HUES6 (cell line): Measurements from ENCODE around the gene AREL1.

Experiments used
- H3K27ac ChIP-seq: 2 replicates; pipeline ENCODE4 v1.7.0; 2013; ENCODE audit warnings: low read depth, mild to moderate bottlenecking, low read length, inconsistent platforms
- H3K27me3 ChIP-seq: 2 replicates; pipeline ENCODE4 v1.6.1; 2013; ENCODE audit warnings: low read length; ENCODE audit not compliant: control insufficient read depth, insufficient read depth
- H3K36me3 ChIP-seq: 2 replicates; pipeline ENCODE4 v1.6.1; 2013; ENCODE audit warnings: low read length; ENCODE audit not compliant: control insufficient read depth, insufficient read depth
- H3K4me1 ChIP-seq: 2 replicates; pipeline ENCODE4 v1.6.1; 2013; ENCODE audit warnings: low read length; ENCODE audit not compliant: control insufficient read depth, insufficient read depth
- H3K4me3 ChIP-seq: 2 replicates; pipeline ENCODE4 v1.5.1; 2013; ENCODE audit warnings: low read depth, low read length
- H3K9ac ChIP-seq: one replicate; pipeline ENCODE4 v1.6.1; 2013; ENCODE audit warnings: mild to moderate bottlenecking, low read length
- H3K9me3 ChIP-seq: 2 replicates; pipeline ENCODE4 v1.6.1; 2013; ENCODE audit warnings: low read depth, low read length; ENCODE audit not compliant: control insufficient read depth, insufficient read depth

AREL1 gene

DNA sequence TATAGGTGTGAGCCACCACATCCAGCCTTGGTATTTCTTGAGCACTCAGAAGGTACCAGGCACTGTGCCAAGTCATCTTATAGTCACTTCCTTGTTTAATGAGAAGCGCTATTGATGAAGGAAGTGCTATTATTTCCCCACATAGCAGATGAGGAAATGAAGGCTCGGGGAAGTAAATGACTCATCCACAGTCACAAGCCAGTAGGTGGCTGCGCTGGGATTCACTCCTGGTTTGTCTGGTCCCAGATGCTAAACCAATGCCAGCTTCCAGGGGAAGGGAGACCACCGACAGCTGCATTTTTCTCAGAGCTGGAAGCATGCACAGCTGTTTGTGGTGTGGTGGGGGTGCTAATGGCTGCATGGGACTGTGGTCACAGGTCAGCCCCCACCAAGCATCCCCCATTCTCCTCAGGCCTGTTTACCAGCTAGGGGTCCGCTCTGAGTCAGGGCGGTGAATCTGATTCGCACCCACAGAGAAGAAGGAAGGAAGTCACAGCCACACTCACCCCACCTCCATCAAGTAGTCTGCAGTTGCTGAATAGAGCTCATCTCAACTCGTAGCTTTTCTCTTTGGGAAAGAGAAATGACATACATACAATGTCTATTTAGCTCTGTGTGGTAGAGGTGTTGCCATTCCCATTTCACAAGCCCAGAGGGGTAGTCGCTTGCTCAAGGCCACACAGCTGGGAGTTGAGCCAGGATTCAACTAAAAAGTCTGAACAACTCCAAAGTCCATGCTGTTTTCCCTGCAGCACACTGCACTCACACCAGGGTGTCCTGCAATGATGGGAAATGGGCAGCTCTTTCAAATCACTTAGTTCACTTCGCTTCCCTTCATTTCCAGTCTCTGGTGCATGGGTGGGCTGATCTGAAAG, 94.6 kb downstream of the AREL1 start:
- H3K4me3 ChIP-seq, result no peak overlapping the region
- H3K4me1 ChIP-seq, result peaks cover 57% of the 10 kb centered on the region
- H3K27me3 ChIP-seq, result no peaks in the 10 kb centered on the region
- no peak overlapping the region for H3K27ac ChIP-seq
- H3K36me3 ChIP-seq, result no peaks in the 10 kb centered on the region
- no peak overlapping the region for H3K9ac ChIP-seq
- H3K9me3 ChIP-seq, result peaks cover 3% of the 10 kb centered on the region; the same call in 1 of the 2 replicates

DNA sequence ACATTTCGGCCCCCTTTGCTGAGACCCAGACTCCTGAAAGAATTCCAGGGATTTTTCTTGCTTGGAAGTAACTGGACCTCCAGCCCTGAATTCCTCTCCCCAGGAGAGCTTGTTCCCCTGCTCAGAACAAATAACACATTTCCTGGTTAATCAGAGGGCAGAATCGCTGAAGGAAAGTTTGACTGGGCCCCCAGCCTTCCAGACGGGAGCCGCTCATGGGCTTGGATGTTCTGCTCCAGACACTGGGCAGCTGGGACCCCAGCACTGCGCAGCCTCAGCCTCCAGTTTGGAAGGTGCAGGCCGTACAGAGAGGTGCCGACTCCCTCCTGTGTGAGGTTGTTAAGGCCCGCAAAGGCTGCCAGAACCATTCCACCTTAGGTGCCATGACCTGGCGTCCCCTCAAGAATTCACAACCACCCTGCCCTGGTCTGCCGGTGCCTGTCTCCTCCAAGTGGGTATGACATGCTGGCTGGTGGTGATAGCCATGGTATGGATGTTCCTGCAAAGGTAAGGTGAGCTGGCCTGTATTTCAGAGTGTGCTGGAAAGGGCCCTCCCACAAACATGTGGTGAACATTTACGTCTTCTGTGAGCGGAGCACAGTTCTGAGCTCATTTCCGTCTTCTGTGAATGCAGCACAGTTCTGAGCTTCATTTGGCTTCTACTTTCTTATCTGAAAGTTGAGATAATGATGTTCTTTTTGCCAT, 95.7 kb downstream of the AREL1 start:
- Histone ChIP-seq H3K27ac (peak overlapping the region; percentile 45; the same call in 1 of the 2 replicates), H3K27me3 (peaks cover 3% of the 10 kb centered on the region), H3K9ac (peak overlapping the region; percentile 9), H3K4me1 (peaks cover 57% of the 10 kb centered on the region), H3K36me3 (no peaks in the 10 kb centered on the region), H3K4me3 (no peak overlapping the region), H3K9me3 (peaks cover 4% of the 10 kb centered on the region; the same call in 1 of the 2 replicates)

DNA sequence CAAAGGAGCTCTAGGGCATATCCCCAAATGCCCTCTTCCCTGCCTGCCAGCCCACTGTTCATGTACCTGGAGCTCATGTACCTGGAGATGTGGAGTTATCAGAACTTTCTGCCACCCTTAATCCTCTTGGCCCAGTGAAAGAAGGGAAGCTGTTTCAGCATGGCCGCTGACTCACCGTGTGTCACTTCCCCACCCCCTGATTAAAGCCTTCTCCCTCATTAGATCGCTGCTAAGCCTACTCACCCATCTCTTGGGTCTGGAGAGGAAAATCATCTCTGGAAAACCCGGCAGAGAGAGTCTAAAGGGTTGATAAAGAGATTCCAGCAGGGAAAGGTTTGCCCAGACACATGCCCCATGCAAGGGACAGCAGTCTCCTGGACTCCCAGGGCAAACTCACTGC, 96.4 kb downstream of the AREL1 start:
- peaks cover 50% of the 10 kb centered on the region for H3K4me1 ChIP-seq
- no peaks in the 10 kb centered on the region for H3K36me3 ChIP-seq
- no peak overlapping the region for H3K9ac ChIP-seq
- no peak overlapping the region for H3K4me3 ChIP-seq
- H3K27ac ChIP-seq, result peak overlapping the region; percentile 45; the same call in 1 of the 2 replicates
- H3K9me3 ChIP-seq, result peaks cover 4% of the 10 kb centered on the region; the same call in 1 of the 2 replicates
- peaks cover 9% of the 10 kb centered on the region for H3K27me3 ChIP-seq

DNA sequence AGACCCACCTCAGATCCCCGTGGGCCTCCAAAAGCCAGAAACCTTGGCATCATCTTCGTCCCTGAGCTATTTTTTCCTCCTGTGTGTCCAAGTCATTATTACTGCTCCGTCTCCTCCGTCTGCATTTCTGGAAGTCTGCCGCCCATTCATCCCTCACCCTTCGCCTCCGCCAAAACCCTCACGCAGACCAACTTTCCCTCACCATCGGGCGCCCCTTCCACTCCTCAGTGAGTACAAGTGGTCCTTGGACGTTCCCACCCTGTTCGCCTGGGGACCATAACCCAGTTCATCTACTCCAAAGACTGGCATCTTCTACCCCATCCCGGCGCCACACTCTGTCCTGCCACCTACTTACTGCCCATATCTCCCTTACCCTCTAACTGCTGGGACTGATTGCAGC, 97.1 kb downstream of the AREL1 start:
- Histone ChIP-seq H3K36me3 (no peaks in the 10 kb centered on the region), H3K27me3 (peaks cover 17% of the 10 kb centered on the region), H3K27ac (no peak overlapping the region), H3K4me3 (no peak overlapping the region), H3K9ac (no peak overlapping the region), H3K9me3 (peaks cover 4% of the 10 kb centered on the region; the same call in 1 of the 2 replicates), H3K4me1 (peaks cover 44% of the 10 kb centered on the region)

DNA sequence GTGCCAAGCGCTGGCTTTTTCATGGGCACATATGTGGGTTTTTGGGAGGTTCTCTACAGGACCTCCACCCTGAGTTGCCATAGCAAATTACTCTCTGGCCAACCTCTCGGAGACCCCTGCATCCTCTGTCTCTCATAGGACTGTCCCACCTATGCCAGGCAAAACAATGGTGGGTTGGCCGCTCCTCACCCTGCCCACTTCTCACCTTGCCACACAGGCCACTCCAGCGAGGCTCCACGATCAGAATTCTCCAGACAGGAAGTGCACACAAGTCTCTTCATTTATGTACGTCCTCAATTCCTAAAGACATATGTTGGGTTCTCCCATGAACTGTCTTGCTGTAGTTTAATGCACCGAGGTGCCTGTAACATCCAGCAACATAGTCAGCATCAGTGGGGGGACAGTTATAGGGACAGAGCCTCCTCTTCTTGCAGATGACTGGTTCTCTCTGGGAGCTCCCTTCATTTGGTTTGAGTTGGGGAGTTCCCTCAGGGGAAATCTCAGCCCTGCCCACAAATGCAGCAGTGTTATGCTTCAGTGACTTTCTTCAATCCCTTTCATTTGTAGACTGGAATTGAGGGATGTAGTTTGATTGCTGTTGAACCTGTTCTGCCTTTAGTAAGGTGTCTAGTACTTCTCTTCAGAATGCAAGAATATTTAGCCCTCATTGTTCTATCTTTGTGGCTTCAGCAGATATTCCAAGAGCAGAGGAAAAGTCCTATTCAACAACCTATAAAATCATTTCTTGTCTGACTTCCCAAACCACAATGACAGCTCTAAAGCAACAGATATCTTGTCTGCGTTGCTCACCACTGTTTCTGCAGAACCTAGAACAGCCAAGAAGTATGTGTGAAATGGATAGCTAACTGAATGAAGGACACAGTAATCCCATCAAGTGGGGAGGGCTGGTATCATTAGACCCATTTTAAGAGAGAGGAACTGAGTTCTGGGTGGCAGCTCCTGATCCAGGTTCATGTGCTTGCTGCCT, 98.1 kb downstream of the AREL1 start:
- no peak overlapping the region for H3K9ac ChIP-seq
- no peak overlapping the region for H3K27ac ChIP-seq
- H3K4me3 ChIP-seq, result no peak overlapping the region
- H3K36me3 ChIP-seq, result no peaks in the 10 kb centered on the region
- H3K9me3 ChIP-seq, result peaks cover 4% of the 10 kb centered on the region; the same call in 1 of the 2 replicates
- H3K27me3 ChIP-seq, result peaks cover 26% of the 10 kb centered on the region
- H3K4me1 ChIP-seq, result peaks cover 35% of the 10 kb centered on the region

DNA sequence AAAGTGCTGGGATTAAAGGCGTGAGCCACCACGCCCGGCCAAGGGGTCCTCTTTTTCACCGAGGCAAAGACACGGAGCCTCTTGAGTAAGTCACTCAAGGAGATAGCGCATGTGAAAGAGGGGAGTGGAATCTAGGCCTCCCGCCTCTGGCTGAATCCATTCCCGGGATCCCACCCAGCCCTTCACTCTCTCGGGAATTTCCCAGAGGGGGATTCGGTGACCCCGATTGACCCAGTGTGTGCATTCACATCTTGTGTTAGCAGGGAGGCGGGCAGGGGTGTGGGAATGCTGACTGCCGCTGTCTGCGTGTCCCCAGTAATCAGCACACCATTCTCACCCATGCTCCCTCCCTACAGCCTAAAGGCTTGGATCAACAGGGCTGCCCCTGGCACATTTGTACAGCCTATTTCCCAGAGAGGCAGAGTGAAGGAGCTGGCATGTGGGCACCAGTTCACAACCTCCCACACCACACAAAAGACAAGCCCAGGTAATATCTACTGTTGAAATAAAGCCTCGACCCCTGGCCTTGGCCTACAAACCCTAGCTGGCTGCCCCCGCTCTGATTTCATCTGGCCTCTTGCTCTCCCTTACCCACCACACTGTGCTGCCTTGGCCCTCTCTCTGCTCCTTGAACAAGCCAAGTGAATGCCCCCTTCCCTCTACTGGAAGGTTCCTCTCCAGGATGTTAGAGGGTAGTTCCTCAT, 99.5 kb downstream of the AREL1 start:
- Histone ChIP-seq H3K9ac (no peak overlapping the region), H3K36me3 (no peaks in the 10 kb centered on the region), H3K4me1 (peaks cover 21% of the 10 kb centered on the region; the same call in 1 of the 2 replicates), H3K9me3 (peaks cover 4% of the 10 kb centered on the region; the same call in 1 of the 2 replicates), H3K27ac (no peak overlapping the region), H3K27me3 (peaks cover 35% of the 10 kb centered on the region), H3K4me3 (no peak overlapping the region)

DNA sequence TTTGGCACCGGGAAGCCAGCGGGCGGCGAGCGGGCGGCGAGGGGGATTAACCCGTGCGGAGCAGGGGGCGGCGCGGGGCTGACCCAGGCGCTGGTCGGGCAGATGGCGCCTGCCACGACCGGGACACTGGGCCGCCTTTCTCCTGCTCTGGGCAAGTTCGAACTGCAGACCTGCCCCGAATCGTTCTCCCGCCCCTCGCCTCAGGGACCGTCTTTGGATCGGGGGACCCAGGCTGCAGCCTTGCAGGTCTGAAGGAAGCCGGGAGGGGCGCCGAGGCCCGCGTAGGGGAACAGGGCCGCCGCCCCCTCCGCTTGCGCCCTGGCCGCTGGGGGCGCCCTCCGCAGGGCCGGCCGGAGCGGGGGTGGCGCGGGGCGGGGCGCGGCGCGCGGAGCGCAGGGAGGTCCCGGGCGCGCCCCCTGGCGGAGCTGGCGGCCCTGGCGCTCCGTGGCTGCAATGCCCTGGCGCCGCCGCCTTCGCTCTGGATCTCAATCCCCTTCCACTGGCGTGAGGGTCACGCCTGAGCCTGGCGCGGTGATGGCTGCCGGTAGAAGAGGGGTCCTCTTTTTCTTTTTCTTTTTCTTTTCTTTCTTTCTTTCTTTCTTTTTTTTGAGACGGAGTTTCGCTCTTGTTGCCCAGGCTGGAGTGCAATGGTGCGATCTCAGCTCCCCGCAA, 100.4 kb downstream of the AREL1 start:
- Histone ChIP-seq H3K9ac (peak overlapping the region; percentile 59), H3K27ac (no peak overlapping the region), H3K4me3 (peak overlapping the region; percentile 63), H3K36me3 (no peaks in the 10 kb centered on the region), H3K9me3 (peaks cover 4% of the 10 kb centered on the region; the same call in 1 of the 2 replicates), H3K4me1 (peaks cover 15% of the 10 kb centered on the region; the same call in 1 of the 2 replicates), H3K27me3 (peaks cover 35% of the 10 kb centered on the region)

DNA sequence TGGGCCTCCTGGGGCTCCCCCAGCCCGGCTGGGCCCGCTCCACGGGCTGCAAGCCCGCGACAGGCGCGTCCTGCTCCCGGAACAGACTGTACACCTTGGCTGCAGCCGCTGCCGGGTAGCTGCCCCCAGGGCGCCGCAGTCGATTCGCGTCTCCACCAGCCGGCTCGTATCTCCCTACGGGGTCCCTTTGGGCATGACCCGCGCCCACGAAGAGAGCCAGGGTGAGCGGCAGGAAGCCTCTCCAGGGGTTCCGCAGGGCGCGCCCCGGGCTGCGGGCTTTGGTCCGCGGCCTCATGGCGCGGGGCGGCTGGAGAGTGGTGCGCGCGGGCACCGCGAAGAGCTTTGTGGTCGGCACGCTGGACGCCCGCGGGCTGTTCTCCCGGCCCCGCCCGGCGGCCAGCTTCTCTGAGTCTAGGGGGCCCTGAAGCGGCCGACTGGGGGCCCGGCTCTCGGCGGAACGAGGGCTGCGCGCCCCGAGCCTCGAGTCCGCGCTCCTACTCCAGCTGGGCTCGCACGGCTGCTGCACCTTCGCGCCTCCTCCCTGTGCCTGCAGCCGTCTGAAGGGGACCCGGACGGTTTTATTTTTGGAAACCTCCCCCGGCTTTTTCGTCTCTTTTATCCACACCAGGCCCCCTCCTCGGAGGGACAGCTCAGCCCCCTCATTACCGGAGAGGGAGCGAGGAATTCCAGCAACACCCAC, 101.1 kb downstream of the AREL1 start, which contains the start of gene LTBP2:
Gene LTBP2, minus strand, starts transcription at position 588 of the 700 bp plus-strand sequence. Its CDS starts 293 bp downstream, at position 295.
- H3K9ac ChIP-seq, result peak within 1 kb of the TSS; percentile 59
- H3K27me3 ChIP-seq, result peaks cover 35% of the 10 kb centered on the region
- H3K9me3 ChIP-seq, result peaks cover 4% of the 10 kb centered on the region; the same call in 1 of the 2 replicates
- H3K27ac ChIP-seq, result no peak within 1 kb of the TSS
- no peaks in the 10 kb centered on the region for H3K36me3 ChIP-seq
- peak within 1 kb of the TSS; percentile 63 for H3K4me3 ChIP-seq
- peaks cover 8% of the 10 kb centered on the region; the same call in 1 of the 2 replicates for H3K4me1 ChIP-seq
